GM20000 (cell line): ENCODE measurements around the gene HOXC5.

Source experiments
- DNase-seq: peaks from one replicate; pipeline ENCODE4 v3.0.0; 2012; ENCODE audit warnings: low spot score
- CTCF ChIP-seq: IDR thresholded peaks from 2 replicates; pipeline ENCODE4 v1.5.1; 2012; ENCODE audit warnings: mild to moderate bottlenecking, control low read depth; ENCODE audit errors: extremely low read depth, missing control alignments

HOXC5 gene

GRCh38 chr12:54005531-54005852 is 27.4 kb upstream of the HOXC5 start:
- TF ChIP-seq CTCF = no peak
- DNase-seq = no peak

- peak; percentile 90 for DNase-seq
- peak; percentile 79 for TF ChIP-seq CTCF
These were observed 26.8 kb upstream of the HOXC5 start for GRCh38 chr12:54005853-54006558.

DNA sequence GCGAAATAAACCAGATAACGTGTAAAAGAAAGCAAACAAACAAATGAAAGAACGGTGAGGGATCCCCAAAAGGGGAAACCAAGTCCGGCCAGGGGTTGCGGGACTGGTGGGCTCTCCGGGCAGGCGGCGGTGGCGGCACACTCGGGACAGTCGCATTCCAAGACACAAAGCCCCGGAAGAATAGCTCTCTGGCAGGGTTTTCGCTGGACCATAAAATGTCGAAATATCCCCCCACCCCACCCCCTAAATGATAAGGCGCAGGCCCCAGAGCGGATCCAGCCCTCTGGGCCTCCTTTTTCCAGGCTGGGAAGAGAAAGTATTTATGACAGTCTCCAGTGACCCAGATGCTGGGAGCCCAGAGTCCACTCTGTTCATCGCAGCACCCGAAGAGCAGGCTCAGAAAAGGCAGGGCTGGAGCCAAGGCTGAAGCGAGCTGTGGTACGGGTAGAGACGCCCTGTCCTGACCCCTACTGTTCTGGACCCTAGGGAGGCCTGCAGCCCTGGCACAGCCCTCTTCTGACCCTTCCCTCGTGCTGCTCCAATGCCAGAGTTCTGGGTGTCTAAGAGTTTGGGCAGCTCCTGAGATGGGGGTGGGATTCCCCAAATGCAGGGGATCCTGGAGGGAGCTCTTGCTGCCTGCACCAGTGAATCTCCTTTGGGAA is 26.2 kb upstream of the HOXC5 start:
- no peak for DNase-seq
- TF ChIP-seq CTCF = no peak

GRCh38 chr12:54007538-54008259 is 25.2 kb upstream of the HOXC5 start:
- no peak for DNase-seq
- no peak for TF ChIP-seq CTCF

GRCh38 chr12:54008260-54008552 is 24.6 kb upstream of the HOXC5 start:
- no peak for DNase-seq
- TF ChIP-seq CTCF = no peak

GRCh38 chr12:54009171-54010052 is 23.4 kb upstream of the HOXC5 start:
- no peak for TF ChIP-seq CTCF
- DNase-seq = no peak
